SU-DHL-6 (cell line): ENCODE data around the gene CREBBP.

ENCODE experiments used
- H2AFZ ChIP-seq: fragments of 200-600 bp; sonication (generic); 2 replicates; pipeline ENCODE4 v1.6.1; 2014; ENCODE audit warnings: low read depth, mild to moderate bottlenecking, moderate library complexity, mixed read lengths, antibody characterized with exemption, low read length; ENCODE audit not compliant: severe bottlenecking
- H3F3A ChIP-seq: fragments of 200-600 bp; shearing (Covaris generic); 2 replicates; pipeline ENCODE4 v1.6.0; 2016; ENCODE audit warnings: antibody characterized with exemption, mild to moderate bottlenecking; ENCODE audit not compliant: insufficient read depth
- H3K27ac ChIP-seq: fragments of 200-600 bp; sonication (generic); 2 replicates; pipeline ENCODE4 v1.5.1; 2016; ENCODE audit warnings: low read depth, mild to moderate bottlenecking, low read length, moderate library complexity, mixed read lengths
- H3K27me3 ChIP-seq: fragments of 200-600 bp; sonication (generic), shearing (Covaris generic); 2 replicates; pipeline ENCODE4 v1.6.0; 2014; ENCODE audit warnings: mild to moderate bottlenecking, low read length
- H3K36me3 ChIP-seq: fragments of 200-600 bp; sonication (generic); 2 replicates; pipeline ENCODE4 v1.6.1; 2014; ENCODE audit warnings: mild to moderate bottlenecking, low read length, mixed read lengths
- H3K4me2 ChIP-seq: fragments of 300-600, 200-600 bp; shearing (Covaris generic), sonication (generic); 2 replicates; pipeline ENCODE4 v1.6.0; 2014; ENCODE audit warnings: low read length, low read depth, mild to moderate bottlenecking; ENCODE audit not compliant: poor library complexity, severe bottlenecking
- H3K4me3 ChIP-seq: fragments of 200-600 bp; sonication (generic); 2 replicates; pipeline ENCODE4 v1.5.1; 2014; ENCODE audit warnings: antibody characterized with exemption, low read length, mild to moderate bottlenecking, mixed read lengths; ENCODE audit not compliant: insufficient read depth, poor library complexity, severe bottlenecking
- H3K79me2 ChIP-seq: fragments of 200-600 bp; sonication (generic); 2 replicates; pipeline ENCODE4 v1.6.1; 2014; ENCODE audit warnings: mild to moderate bottlenecking, low read length, moderate library complexity; ENCODE audit not compliant: insufficient read depth
- H3K9ac ChIP-seq: fragments of 200-600 bp; sonication (generic); 2 replicates; pipeline ENCODE4 v1.7.0; 2014; ENCODE audit warnings: mild to moderate bottlenecking, low read length
- H3K9me2 ChIP-seq: fragments of 200-600 bp; sonication (generic); replicated peaks from 2 replicates; pipeline ENCODE4 v1.6.1; 2014; ENCODE audit warnings: low read length; ENCODE audit not compliant: insufficient read depth
- H3K9me3 ChIP-seq: fragments of 200-600 bp; sonication (generic); 2 replicates; pipeline ENCODE4 v1.6.1; 2014; ENCODE audit warnings: low read length, mixed read lengths; ENCODE audit not compliant: insufficient read depth
- H4K20me1 ChIP-seq: fragments of 200-600 bp; sonication (generic); 2 replicates; pipeline ENCODE4 v1.6.1; 2014; ENCODE audit warnings: low read depth, mild to moderate bottlenecking, antibody characterized with exemption, low read length, moderate library complexity, mixed read lengths
- EZH2phosphoT487 ChIP-seq: fragments of 200-600 bp; sonication (generic), shearing (Covaris generic); conservative IDR thresholded peaks from 2 replicates; pipeline ENCODE4 v1.6.1; 2018; ENCODE audit warnings: mild to moderate bottlenecking, antibody characterized with exemption, low read length, moderate library complexity, mixed read lengths
- TF ChIP-seq, protein P1 (sequence below): fragments of 200-600 bp; sonication (generic); IDR thresholded peaks from one replicate; pipeline ENCODE4 v1.5.1; 2017; ENCODE audit warnings: antibody characterized with exemption, mild to moderate bottlenecking, low read length, moderate library complexity; ENCODE audit not compliant: insufficient read depth, poor library complexity, severe bottlenecking

The CREBBP gene

DNA sequence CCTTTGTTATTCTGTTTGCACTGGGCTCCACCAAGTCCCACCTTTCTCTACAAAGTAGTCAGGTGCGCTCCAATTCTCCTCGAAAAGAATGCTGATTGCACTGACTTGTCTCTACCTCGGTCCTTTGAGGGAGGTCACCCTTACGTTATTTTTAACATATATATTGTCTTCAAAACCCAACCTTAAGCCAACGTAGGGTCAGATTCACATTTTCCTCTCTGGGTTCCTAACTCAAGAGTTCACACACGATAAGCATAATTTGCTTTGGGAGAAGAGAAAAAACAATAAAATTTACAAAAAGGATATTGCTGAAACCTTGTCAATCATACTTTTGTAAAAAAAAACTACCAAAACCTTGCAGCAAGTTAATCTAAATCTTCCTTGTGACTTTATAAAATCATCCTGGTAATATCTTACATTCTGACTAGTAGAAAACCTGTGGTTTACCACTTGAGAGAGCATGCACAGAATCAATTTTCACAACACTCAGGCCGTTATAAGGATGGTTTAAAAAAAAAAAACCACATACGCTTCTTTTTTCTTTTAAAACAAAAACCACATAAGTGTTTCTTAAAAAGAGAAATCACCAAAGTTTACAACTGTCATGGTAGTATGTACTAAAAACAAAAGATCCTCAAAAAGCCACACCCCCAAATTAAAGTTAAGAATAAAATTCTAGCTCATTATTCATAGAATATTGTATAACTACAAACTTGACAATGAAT, 91.0 kb downstream of the CREBBP start:
- no peak overlapping the region for H3K4me3 ChIP-seq
- peaks cover 21% of the 10 kb centered on the region for H3K79me2 ChIP-seq
- H3K36me3 ChIP-seq = no peaks in the 10 kb centered on the region; the same call in 1 of the 2 replicates
- H3K9ac ChIP-seq = no peak overlapping the region
- no peaks in the 10 kb centered on the region for H3K9me2 ChIP-seq
- no peak overlapping the region for H3K27ac ChIP-seq
- H3F3A ChIP-seq = no peaks in the 10 kb centered on the region; the same call in 1 of the 2 replicates
- TF ChIP-seq, protein P1, sequence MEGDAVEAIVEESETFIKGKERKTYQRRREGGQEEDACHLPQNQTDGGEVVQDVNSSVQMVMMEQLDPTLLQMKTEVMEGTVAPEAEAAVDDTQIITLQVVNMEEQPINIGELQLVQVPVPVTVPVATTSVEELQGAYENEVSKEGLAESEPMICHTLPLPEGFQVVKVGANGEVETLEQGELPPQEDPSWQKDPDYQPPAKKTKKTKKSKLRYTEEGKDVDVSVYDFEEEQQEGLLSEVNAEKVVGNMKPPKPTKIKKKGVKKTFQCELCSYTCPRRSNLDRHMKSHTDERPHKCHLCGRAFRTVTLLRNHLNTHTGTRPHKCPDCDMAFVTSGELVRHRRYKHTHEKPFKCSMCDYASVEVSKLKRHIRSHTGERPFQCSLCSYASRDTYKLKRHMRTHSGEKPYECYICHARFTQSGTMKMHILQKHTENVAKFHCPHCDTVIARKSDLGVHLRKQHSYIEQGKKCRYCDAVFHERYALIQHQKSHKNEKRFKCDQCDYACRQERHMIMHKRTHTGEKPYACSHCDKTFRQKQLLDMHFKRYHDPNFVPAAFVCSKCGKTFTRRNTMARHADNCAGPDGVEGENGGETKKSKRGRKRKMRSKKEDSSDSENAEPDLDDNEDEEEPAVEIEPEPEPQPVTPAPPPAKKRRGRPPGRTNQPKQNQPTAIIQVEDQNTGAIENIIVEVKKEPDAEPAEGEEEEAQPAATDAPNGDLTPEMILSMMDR = no peak
- TF ChIP-seq EZH2phosphoT487 = no peak
- H4K20me1 ChIP-seq = no peaks in the 10 kb centered on the region
- H3K27me3 ChIP-seq = no peaks in the 10 kb centered on the region
- H3K9me3 ChIP-seq = no peaks in the 10 kb centered on the region
- H3K4me2 ChIP-seq = no peak overlapping the region
- H2AFZ ChIP-seq = no peak overlapping the region

DNA sequence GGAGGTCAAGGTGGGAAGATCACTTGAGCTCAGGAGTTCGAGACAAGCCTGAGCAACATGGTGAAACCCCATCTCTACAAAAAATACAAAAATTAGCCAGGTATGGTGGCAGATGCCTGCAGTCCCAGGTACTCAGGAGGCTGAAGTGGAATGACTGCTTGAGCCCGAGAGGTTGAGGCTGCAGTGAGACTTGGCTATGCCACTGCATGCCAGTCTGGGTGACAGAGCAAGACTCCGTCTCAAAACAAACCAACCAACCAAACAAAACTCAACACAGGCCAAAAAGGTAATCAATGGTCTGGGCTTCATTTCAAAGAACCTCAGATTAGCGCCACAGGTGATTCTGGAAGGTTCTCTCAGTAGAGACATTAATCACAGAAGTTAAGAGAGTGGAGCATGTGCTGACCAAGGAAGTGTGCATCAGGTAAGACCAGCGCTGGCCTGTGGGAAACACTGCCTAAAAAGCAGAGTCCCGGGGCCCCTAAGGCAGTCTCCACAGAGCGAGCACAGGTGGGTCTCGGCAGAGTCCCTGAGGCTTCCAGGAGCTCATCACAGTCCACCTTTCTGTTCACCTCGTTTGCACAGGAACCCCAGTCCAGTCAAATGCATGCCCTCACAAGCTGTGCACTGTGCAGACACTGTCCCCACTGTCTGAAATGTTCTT, 91.7 kb downstream of the CREBBP start:
- no peak overlapping the region for H3K27ac ChIP-seq
- H3K36me3 ChIP-seq = no peaks in the 10 kb centered on the region; the same call in 1 of the 2 replicates
- TF ChIP-seq, protein P1 = no peak
- TF ChIP-seq EZH2phosphoT487 = no peak
- peaks cover 22% of the 10 kb centered on the region for H3K79me2 ChIP-seq
- no peak overlapping the region for H2AFZ ChIP-seq
- H3K4me3 ChIP-seq = no peak overlapping the region
- H3K4me2 ChIP-seq = no peak overlapping the region
- H3K27me3 ChIP-seq = no peaks in the 10 kb centered on the region
- no peaks in the 10 kb centered on the region for H4K20me1 ChIP-seq
- no peaks in the 10 kb centered on the region for H3K9me3 ChIP-seq
- H3F3A ChIP-seq = no peaks in the 10 kb centered on the region; the same call in 1 of the 2 replicates
- H3K9ac ChIP-seq = no peak overlapping the region
- no peaks in the 10 kb centered on the region for H3K9me2 ChIP-seq

DNA sequence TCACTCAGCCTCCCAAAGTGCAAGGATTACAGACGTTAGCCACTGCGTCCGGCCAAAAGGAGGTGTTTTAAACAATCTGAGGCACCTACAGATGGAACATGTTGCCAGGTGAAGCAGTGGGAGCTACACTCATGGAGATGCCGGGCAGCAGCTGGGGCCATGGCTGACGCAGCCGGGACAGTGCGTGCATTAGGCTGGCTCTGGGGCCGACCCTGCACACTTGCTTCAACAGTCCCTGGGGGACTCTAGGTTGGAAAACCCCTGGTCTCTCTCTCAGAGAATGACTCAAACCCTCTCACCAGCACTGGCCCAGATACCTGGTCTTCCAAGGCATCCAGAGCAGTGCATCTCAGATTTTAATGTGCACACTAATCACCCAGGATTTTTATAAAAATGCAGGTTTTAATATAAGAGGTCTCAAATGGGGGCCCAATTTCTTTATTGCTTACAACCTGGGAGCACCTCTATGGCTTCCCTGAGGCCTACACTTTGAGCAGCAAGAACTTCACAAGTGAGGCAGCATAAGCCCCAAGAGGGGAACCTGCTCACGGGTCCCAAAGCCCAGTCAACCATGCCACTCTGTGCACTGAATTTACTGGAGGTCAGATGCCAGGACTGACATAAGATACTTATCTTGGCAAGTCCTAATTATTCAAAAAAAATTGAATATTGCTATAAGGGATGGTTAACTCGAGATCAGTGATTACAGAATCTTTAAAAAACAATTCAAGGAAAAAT, 92.4 kb downstream of the CREBBP start:
- no peaks in the 10 kb centered on the region for H3K9me2 ChIP-seq
- H4K20me1 ChIP-seq = no peaks in the 10 kb centered on the region
- H3K27ac ChIP-seq = no peak overlapping the region
- H3K36me3 ChIP-seq = no peaks in the 10 kb centered on the region; the same call in 1 of the 2 replicates
- no peaks in the 10 kb centered on the region for H3K27me3 ChIP-seq
- no peak overlapping the region for H3K4me3 ChIP-seq
- H3K79me2 ChIP-seq = peaks cover 18% of the 10 kb centered on the region; the same call in 1 of the 2 replicates
- no peaks in the 10 kb centered on the region; the same call in 1 of the 2 replicates for H3F3A ChIP-seq
- H3K4me2 ChIP-seq = no peak overlapping the region
- H3K9ac ChIP-seq = no peak overlapping the region
- TF ChIP-seq EZH2phosphoT487 = no peak
- TF ChIP-seq, protein P1 = no peak
- H2AFZ ChIP-seq = no peak overlapping the region
- no peaks in the 10 kb centered on the region for H3K9me3 ChIP-seq
